Osteoblast (primary cell): ENCODE results near the gene GRID1. TPM values are rescaled to one million over a fixed set of nuclear protein-coding genes. Genes with fewer than 3 reads are reported as not detected.

Experiments
- DNase-seq: peaks from one replicate; pipeline ENCODE4 v3.0.0; 2011; ENCODE audit warnings: low spot score, mixed read lengths; ENCODE audit not compliant: insufficient read length; ENCODE audit errors: missing footprints
- H2AFZ ChIP-seq: 2 replicates; pipeline ENCODE4 v1.6.0; 2011; ENCODE audit warnings: mild to moderate bottlenecking, low read length
- H3K27ac ChIP-seq: 2 replicates; pipeline ENCODE4 v1.5.1; 2011; ENCODE audit warnings: mild to moderate bottlenecking, low read depth, low read length, moderate library complexity
- H3K27me3 ChIP-seq: 2 replicates; pipeline ENCODE4 v1.6.0; 2012; ENCODE audit warnings: mild to moderate bottlenecking, control low read depth, inconsistent platforms, low read length, moderate library complexity; ENCODE audit not compliant: insufficient read depth
- H3K36me3 ChIP-seq: 2 replicates; pipeline ENCODE4 v1.5.1; 2011; ENCODE audit warnings: mild to moderate bottlenecking, low read length, control low read depth, moderate library complexity; ENCODE audit not compliant: insufficient read depth
- H3K4me1 ChIP-seq: 2 replicates; pipeline ENCODE4 v1.5.1; 2011; ENCODE audit warnings: mild to moderate bottlenecking, low read length, control low read depth, moderate library complexity; ENCODE audit not compliant: insufficient read depth
- H3K4me2 ChIP-seq: 2 replicates; pipeline ENCODE4 v1.6.0; 2011; ENCODE audit warnings: mild to moderate bottlenecking, low read length; ENCODE audit not compliant: insufficient read depth
- H3K4me3 ChIP-seq: fragments of 200-600 bp; sonication (generic); 3 replicates; pipeline ENCODE4 v1.5.1; 2012; ENCODE audit warnings: mild to moderate bottlenecking, low read length, inconsistent platforms; ENCODE audit not compliant: insufficient read depth
- H3K79me2 ChIP-seq: 2 replicates; pipeline ENCODE4 v1.6.0; 2012; ENCODE audit warnings: mild to moderate bottlenecking, low read length, control low read depth, inconsistent platforms; ENCODE audit not compliant: insufficient read depth
- H3K9me3 ChIP-seq: 2 replicates; pipeline ENCODE4 v1.5.1; 2011; ENCODE audit warnings: low read depth, low read length, control low read depth
- H4K20me1 ChIP-seq: 2 replicates; pipeline ENCODE4 v1.6.0; 2012; ENCODE audit warnings: mild to moderate bottlenecking, low read length, control low read depth; ENCODE audit not compliant: insufficient read depth
- total RNA-seq: library from RNA; depleted of rRNA; stranded (reverse); fragments of >200 nt; gene quantifications from 2 replicates; pipeline ENCODE4 v1.2.3, GENCODE V29; 2012
- TF ChIP-seq, protein P1 (sequence below): IDR thresholded peaks from 2 replicates; pipeline ENCODE4 v1.5.1; 2011; ENCODE audit warnings: mild to moderate bottlenecking, low read depth, low read length, moderate library complexity; ENCODE audit errors: extremely low read depth

GRID1 gene
- total RNA-seq, 1 donor, result not detected

DNA sequence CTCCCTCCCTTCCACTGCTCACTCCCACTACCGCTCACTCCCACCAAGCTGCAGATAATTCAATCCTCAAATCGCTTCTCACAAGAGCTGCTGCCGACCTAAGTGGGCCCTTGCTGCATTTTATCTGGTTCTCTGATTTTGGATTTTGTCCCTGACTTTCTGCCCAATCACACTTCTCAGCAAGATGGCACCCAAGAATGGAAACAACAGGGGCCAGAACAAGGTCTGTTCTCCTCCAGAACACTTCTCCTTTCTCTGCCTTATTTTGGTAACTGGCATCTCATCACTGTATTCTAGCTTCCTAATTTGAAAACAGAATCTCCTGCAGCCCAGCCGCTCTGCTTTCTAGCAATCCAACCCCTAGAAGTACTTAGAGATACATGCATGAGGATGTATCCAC is 172.8 kb downstream of the GRID1 start:
- TF ChIP-seq, protein P1, sequence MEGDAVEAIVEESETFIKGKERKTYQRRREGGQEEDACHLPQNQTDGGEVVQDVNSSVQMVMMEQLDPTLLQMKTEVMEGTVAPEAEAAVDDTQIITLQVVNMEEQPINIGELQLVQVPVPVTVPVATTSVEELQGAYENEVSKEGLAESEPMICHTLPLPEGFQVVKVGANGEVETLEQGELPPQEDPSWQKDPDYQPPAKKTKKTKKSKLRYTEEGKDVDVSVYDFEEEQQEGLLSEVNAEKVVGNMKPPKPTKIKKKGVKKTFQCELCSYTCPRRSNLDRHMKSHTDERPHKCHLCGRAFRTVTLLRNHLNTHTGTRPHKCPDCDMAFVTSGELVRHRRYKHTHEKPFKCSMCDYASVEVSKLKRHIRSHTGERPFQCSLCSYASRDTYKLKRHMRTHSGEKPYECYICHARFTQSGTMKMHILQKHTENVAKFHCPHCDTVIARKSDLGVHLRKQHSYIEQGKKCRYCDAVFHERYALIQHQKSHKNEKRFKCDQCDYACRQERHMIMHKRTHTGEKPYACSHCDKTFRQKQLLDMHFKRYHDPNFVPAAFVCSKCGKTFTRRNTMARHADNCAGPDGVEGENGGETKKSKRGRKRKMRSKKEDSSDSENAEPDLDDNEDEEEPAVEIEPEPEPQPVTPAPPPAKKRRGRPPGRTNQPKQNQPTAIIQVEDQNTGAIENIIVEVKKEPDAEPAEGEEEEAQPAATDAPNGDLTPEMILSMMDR, result no peak
- Histone ChIP-seq H3K27ac (no peak overlapping the region), H3K4me2 (no peak overlapping the region), H3K9me3 (no peaks in the 10 kb centered on the region), H3K79me2 (no peaks in the 10 kb centered on the region), H3K4me3 (no peak overlapping the region), H3K36me3 (no peaks in the 10 kb centered on the region), H3K4me1 (no peaks in the 10 kb centered on the region), H4K20me1 (no peaks in the 10 kb centered on the region), H3K27me3 (no peaks in the 10 kb centered on the region), H2AFZ (no peak overlapping the region)
- DNase-seq, result no peak

- Histone ChIP-seq H3K36me3 (no peaks in the 10 kb centered on the region), H2AFZ (no peak overlapping the region), H3K27ac (no peak overlapping the region), H3K79me2 (no peaks in the 10 kb centered on the region), H3K4me3 (no peak overlapping the region), H3K9me3 (no peaks in the 10 kb centered on the region), H4K20me1 (no peaks in the 10 kb centered on the region), H3K27me3 (no peaks in the 10 kb centered on the region), H3K4me2 (no peak overlapping the region), H3K4me1 (no peaks in the 10 kb centered on the region)
- DNase-seq, result no peak
- TF ChIP-seq, protein P1, result no peak
Observed at GRCh38 chr10:86192691-86193090, 173.9 kb downstream of the GRID1 start.

- Histone ChIP-seq H4K20me1 (no peaks in the 10 kb centered on the region), H3K4me3 (no peak overlapping the region), H3K9me3 (no peaks in the 10 kb centered on the region), H2AFZ (no peak overlapping the region), H3K4me1 (no peaks in the 10 kb centered on the region), H3K27me3 (no peaks in the 10 kb centered on the region), H3K27ac (no peak overlapping the region), H3K79me2 (no peaks in the 10 kb centered on the region), H3K4me2 (no peak overlapping the region), H3K36me3 (no peaks in the 10 kb centered on the region)
- DNase-seq, result no peak
- TF ChIP-seq, protein P1, result no peak
Observed at GRCh38 chr10:86192147-86192546, 174.4 kb downstream of the GRID1 start.

GRCh38 chr10:86191686-86192085 is 174.9 kb downstream of the GRID1 start:
- DNase-seq, result no peak
- Histone ChIP-seq H3K4me1 (no peaks in the 10 kb centered on the region), H3K4me2 (no peak overlapping the region), H3K79me2 (no peaks in the 10 kb centered on the region), H3K36me3 (no peaks in the 10 kb centered on the region), H4K20me1 (no peaks in the 10 kb centered on the region), H3K27me3 (no peaks in the 10 kb centered on the region), H3K27ac (no peak overlapping the region), H3K4me3 (no peak overlapping the region), H3K9me3 (no peaks in the 10 kb centered on the region), H2AFZ (no peak overlapping the region)
- TF ChIP-seq, protein P1, result no peak
